Measurements from ENCODE around the gene MEF2C. TPM values are rescaled to one million over a fixed set of nuclear protein-coding genes. Genes with fewer than 3 reads are reported as not detected.

MEF2C gene
- total and polyA plus RNA-seq, 2 experiments from 2014 or later, result 0.97 to 1.6 TPM

DNA sequence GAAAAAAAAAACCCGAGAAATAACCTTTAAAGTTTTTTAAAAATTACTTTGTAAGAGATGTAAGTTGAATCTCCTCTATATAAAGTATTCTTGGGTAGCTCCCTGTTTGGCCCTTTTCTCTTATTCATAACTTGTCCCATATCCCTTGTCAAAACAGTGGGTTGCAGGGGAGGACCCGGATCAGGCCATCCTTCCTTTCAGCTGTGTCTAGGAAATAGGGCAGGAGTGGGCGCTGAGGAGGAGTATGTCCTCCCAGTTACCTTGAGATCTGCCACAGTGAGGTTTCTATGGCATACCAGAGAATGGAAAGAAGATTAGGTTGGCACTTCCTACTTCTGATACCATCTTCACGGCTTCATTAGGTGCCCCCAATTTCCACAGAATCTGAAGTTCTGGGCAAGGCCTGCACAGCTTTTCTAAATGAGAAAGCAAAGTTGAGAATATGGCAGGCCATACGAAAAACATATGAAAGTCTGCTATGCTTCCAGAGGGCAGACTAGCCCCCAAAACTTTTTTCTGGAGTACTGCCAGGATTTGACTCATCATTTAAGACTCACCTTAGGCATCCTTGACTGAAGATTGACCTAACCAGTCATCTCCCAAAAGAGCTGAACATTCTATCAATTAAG lies 20.3 kb downstream of the MEF2C start:
- no peak overlapping the region for H3K27ac Mint-ChIP-seq
- peaks cover 5% of the 10 kb centered on the region for H3K9me3 Mint-ChIP-seq
- H3K9me2 ChIP-seq (ENCODE audit: insufficient read depth), result no peaks in the 10 kb centered on the region
- no peak overlapping the region for H3K4me2 ChIP-seq
- ATAC-seq (no peak), DNase-seq (ENCODE audit: low spot score) (no peak)
- H3K4me1 ChIP-seq (ENCODE audit: insufficient read depth), result no peaks in the 10 kb centered on the region
- no peaks in the 10 kb centered on the region for H3K27me3 ChIP-seq (ENCODE audit: insufficient read depth)
- no peak overlapping the region for H3K27ac ChIP-seq (ENCODE audit: low read depth)
- peaks cover 5% of the 10 kb centered on the region; the same call in 1 of the 3 replicates for H3K36me3 Mint-ChIP-seq (ENCODE audit: low read depth)
- no peaks in the 10 kb centered on the region for H3F3A ChIP-seq (replicated peaks; ENCODE audit: low read depth)
- no peak overlapping the region for H2AFZ ChIP-seq
- no peaks in the 10 kb centered on the region for H3K79me2 ChIP-seq (replicated peaks; ENCODE audit: insufficient read depth)
- H3K4me3 ChIP-seq, result no peak overlapping the region
- H3K4me1 Mint-ChIP-seq, result no peaks in the 10 kb centered on the region
- H3K36me3 ChIP-seq (ENCODE audit: insufficient read depth), result no peaks in the 10 kb centered on the region
- H3K4me3 Mint-ChIP-seq, result no peak overlapping the region
- H4K20me1 ChIP-seq (replicated peaks; ENCODE audit: insufficient read depth), result no peaks in the 10 kb centered on the region
- peaks cover 2% of the 10 kb centered on the region for H3K27me3 Mint-ChIP-seq (ENCODE audit: insufficient read depth, low read depth, poor library complexity)
- no peak for TF ChIP-seq EZH2phosphoT487 (IDR thresholded peaks at IDR 0.05; ENCODE audit: unreplicated experiment)
- no peak for TF ChIP-seq ZNF114 (CRISPR knock-in tag; IDR thresholded peaks at IDR 0.05)
- TF ChIP-seq, protein P1, sequence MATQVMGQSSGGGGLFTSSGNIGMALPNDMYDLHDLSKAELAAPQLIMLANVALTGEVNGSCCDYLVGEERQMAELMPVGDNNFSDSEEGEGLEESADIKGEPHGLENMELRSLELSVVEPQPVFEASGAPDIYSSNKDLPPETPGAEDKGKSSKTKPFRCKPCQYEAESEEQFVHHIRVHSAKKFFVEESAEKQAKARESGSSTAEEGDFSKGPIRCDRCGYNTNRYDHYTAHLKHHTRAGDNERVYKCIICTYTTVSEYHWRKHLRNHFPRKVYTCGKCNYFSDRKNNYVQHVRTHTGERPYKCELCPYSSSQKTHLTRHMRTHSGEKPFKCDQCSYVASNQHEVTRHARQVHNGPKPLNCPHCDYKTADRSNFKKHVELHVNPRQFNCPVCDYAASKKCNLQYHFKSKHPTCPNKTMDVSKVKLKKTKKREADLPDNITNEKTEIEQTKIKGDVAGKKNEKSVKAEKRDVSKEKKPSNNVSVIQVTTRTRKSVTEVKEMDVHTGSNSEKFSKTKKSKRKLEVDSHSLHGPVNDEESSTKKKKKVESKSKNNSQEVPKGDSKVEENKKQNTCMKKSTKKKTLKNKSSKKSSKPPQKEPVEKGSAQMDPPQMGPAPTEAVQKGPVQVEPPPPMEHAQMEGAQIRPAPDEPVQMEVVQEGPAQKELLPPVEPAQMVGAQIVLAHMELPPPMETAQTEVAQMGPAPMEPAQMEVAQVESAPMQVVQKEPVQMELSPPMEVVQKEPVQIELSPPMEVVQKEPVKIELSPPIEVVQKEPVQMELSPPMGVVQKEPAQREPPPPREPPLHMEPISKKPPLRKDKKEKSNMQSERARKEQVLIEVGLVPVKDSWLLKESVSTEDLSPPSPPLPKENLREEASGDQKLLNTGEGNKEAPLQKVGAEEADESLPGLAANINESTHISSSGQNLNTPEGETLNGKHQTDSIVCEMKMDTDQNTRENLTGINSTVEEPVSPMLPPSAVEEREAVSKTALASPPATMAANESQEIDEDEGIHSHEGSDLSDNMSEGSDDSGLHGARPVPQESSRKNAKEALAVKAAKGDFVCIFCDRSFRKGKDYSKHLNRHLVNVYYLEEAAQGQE (IDR thresholded peaks at IDR 0.05; ENCODE audit: unreplicated experiment), result no peak
- TF ChIP-seq, protein P2, sequence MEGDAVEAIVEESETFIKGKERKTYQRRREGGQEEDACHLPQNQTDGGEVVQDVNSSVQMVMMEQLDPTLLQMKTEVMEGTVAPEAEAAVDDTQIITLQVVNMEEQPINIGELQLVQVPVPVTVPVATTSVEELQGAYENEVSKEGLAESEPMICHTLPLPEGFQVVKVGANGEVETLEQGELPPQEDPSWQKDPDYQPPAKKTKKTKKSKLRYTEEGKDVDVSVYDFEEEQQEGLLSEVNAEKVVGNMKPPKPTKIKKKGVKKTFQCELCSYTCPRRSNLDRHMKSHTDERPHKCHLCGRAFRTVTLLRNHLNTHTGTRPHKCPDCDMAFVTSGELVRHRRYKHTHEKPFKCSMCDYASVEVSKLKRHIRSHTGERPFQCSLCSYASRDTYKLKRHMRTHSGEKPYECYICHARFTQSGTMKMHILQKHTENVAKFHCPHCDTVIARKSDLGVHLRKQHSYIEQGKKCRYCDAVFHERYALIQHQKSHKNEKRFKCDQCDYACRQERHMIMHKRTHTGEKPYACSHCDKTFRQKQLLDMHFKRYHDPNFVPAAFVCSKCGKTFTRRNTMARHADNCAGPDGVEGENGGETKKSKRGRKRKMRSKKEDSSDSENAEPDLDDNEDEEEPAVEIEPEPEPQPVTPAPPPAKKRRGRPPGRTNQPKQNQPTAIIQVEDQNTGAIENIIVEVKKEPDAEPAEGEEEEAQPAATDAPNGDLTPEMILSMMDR (conservative IDR thresholded peaks at IDR 0.05; ENCODE audit: low read depth in 2 of 2), result no peak
- TF ChIP-seq CREB1 (CRISPR knock-in tag; IDR thresholded peaks at IDR 0.05; ENCODE audit: low read depth), result no peak
- TF ChIP-seq JUNB (IDR thresholded peaks at IDR 0.05; ENCODE audit: unreplicated experiment), result no peak
- no peak for TF ChIP-seq NANOG (IDR thresholded peaks at IDR 0.05; ENCODE audit: borderline replicate concordance)
- TF ChIP-seq STAT1 (IDR thresholded peaks at IDR 0.05; ENCODE audit: unreplicated experiment), result no peak
- TF ChIP-seq, protein P3, sequence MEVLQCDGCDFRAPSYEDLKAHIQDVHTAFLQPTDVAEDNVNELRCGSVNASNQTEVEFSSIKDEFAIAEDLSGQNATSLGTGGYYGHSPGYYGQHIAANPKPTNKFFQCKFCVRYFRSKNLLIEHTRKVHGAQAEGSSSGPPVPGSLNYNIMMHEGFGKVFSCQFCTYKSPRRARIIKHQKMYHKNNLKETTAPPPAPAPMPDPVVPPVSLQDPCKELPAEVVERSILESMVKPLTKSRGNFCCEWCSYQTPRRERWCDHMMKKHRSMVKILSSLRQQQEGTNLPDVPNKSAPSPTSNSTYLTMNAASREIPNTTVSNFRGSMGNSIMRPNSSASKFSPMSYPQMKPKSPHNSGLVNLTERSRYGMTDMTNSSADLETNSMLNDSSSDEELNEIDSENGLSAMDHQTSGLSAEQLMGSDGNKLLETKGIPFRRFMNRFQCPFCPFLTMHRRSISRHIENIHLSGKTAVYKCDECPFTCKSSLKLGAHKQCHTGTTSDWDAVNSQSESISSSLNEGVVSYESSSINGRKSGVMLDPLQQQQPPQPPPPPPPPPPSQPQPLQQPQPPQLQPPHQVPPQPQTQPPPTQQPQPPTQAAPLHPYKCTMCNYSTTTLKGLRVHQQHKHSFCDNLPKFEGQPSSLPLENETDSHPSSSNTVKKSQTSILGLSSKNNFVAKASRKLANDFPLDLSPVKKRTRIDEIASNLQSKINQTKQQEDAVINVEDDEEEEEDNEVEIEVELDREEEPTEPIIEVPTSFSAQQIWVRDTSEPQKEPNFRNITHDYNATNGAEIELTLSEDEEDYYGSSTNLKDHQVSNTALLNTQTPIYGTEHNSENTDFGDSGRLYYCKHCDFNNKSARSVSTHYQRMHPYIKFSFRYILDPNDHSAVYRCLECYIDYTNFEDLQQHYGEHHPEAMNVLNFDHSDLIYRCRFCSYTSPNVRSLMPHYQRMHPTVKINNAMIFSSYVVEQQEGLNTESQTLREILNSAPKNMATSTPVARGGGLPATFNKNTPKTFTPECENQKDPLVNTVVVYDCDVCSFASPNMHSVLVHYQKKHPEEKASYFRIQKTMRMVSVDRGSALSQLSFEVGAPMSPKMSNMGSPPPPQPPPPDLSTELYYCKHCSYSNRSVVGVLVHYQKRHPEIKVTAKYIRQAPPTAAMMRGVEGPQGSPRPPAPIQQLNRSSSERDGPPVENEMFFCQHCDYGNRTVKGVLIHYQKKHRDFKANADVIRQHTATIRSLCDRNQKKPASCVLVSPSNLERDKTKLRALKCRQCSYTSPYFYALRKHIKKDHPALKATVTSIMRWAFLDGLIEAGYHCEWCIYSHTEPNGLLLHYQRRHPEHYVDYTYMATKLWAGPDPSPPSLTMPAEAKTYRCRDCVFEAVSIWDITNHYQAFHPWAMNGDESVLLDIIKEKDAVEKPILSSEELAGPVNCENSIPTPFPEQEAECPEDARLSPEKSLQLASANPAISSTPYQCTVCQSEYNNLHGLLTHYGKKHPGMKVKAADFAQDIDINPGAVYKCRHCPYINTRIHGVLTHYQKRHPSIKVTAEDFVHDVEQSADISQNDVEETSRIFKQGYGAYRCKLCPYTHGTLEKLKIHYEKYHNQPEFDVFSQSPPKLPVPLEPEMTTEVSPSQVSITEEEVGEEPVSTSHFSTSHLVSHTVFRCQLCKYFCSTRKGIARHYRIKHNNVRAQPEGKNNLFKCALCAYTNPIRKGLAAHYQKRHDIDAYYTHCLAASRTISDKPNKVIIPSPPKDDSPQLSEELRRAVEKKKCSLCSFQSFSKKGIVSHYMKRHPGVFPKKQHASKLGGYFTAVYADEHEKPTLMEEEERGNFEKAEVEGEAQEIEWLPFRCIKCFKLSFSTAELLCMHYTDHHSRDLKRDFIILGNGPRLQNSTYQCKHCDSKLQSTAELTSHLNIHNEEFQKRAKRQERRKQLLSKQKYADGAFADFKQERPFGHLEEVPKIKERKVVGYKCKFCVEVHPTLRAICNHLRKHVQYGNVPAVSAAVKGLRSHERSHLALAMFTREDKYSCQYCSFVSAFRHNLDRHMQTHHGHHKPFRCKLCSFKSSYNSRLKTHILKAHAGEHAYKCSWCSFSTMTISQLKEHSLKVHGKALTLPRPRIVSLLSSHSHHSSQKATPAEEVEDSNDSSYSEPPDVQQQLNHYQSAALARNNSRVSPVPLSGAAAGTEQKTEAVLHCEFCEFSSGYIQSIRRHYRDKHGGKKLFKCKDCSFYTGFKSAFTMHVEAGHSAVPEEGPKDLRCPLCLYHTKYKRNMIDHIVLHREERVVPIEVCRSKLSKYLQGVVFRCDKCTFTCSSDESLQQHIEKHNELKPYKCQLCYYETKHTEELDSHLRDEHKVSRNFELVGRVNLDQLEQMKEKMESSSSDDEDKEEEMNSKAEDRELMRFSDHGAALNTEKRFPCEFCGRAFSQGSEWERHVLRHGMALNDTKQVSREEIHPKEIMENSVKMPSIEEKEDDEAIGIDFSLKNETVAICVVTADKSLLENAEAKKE (CRISPR knock-in tag; IDR thresholded peaks at IDR 0.05), result no peak
- TF ChIP-seq, protein P4, sequence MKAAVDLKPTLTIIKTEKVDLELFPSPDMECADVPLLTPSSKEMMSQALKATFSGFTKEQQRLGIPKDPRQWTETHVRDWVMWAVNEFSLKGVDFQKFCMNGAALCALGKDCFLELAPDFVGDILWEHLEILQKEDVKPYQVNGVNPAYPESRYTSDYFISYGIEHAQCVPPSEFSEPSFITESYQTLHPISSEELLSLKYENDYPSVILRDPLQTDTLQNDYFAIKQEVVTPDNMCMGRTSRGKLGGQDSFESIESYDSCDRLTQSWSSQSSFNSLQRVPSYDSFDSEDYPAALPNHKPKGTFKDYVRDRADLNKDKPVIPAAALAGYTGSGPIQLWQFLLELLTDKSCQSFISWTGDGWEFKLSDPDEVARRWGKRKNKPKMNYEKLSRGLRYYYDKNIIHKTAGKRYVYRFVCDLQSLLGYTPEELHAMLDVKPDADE (IDR thresholded peaks at IDR 0.05), result no peak
- TF ChIP-seq EZH2 (IDR thresholded peaks at IDR 0.05; ENCODE audit: low read depth, unreplicated experiment), result no peak
- TF ChIP-seq ZNF331 (CRISPR knock-in tag; IDR thresholded peaks at IDR 0.05; ENCODE audit: low read depth), result no peak
- TF ChIP-seq POLR2AphosphoS5 (IDR thresholded peaks at IDR 0.05; ENCODE audit: low read depth), result no peak
